Gastrocnemius medialis (tissue), 4 donors: Measurements from ENCODE around the gene VEGFC.

Experiments
- CTCF ChIP-seq, 5 experiments: fragments of 450-650 bp in 3 of 5; fragments of 200-600 bp in 2 of 5; sonication (generic) in 2 of 5; IDR thresholded peaks in 4 of 5; conservative IDR thresholded peaks in 1 of 5; 1 replicate in 4 of 5; 2 replicates in 1 of 5; pipeline ENCODE4 v1.5.1; 2016 to 2019; ENCODE audit warnings: antibody characterized with exemption in 5 of 5, mild to moderate bottlenecking in 3 of 5, moderate library complexity in 3 of 5
- POLR2A ChIP-seq, 2 donors: fragments of 450-650 bp; IDR thresholded peaks; one replicate each; pipeline ENCODE4 v1.6.1; 2017; ENCODE audit warnings: antibody characterized with exemption in 2 of 2, mild to moderate bottlenecking in 2 of 2, moderate library complexity in 2 of 2

GRCh38 chr4:176793060-176793605, 411 bp upstream of the VEGFC start:
- TF ChIP-seq CTCF (IDR thresholded peaks at IDR 0.05 in 4 of 5, conservative IDR thresholded peaks at IDR 0.05 in 1 of 5) (no peak), POLR2A (IDR thresholded peaks at IDR 0.05) (no peak)
